ENCODE measurements around the gene SIRPA.

SIRPA gene

GRCh38 chr20:1922786-1923185 is 27.6 kb downstream of the SIRPA start:
- Histone ChIP-seq H3K27ac (ENCODE audit: low read depth, low read length) (no peak overlapping the region), H3K4me1 (ENCODE audit: insufficient read depth, low read length) (peaks cover 4% of the 10 kb centered on the region; the same call in 1 of the 2 replicates), H3K9ac (ENCODE audit: low read depth, low read length) (no peak overlapping the region), H3K9me3 (ENCODE audit: insufficient read depth, low read depth, low read length) (no peaks in the 10 kb centered on the region), H3K4me3 (ENCODE audit: low read length) (no peak overlapping the region), H3K27me3 (ENCODE audit: insufficient read depth, low read length) (no peaks in the 10 kb centered on the region), H3K36me3 (ENCODE audit: insufficient read depth, low read length) (no peaks in the 10 kb centered on the region)

- 94% methylated on average over 13 of the region's 13 CpGs for WGBS
- Histone ChIP-seq H3K9ac (ENCODE audit: low read depth, low read length) (no peak overlapping the region), H3K9me3 (ENCODE audit: insufficient read depth, low read depth, low read length) (no peaks in the 10 kb centered on the region), H3K27me3 (ENCODE audit: insufficient read depth, low read length) (no peaks in the 10 kb centered on the region), H3K4me1 (ENCODE audit: insufficient read depth, low read length) (peaks cover 4% of the 10 kb centered on the region; the same call in 1 of the 2 replicates), H3K36me3 (ENCODE audit: insufficient read depth, low read length) (no peaks in the 10 kb centered on the region), H3K27ac (ENCODE audit: low read depth, low read length) (no peak overlapping the region), H3K4me3 (ENCODE audit: low read length) (no peak overlapping the region)
Observed at GRCh38 chr20:1924910-1925861, 30.0 kb downstream of the SIRPA start.

GRCh38 chr20:1926237-1926636 is 31.0 kb downstream of the SIRPA start:
- H3K4me1 ChIP-seq (ENCODE audit: insufficient read depth, low read length) = peaks cover 4% of the 10 kb centered on the region; the same call in 1 of the 2 replicates
- H3K4me3 ChIP-seq (ENCODE audit: low read length) = no peak overlapping the region
- no peaks in the 10 kb centered on the region for H3K27me3 ChIP-seq (ENCODE audit: insufficient read depth, low read length)
- no peaks in the 10 kb centered on the region for H3K36me3 ChIP-seq (ENCODE audit: insufficient read depth, low read length)
- no peak overlapping the region for H3K27ac ChIP-seq (ENCODE audit: low read depth, low read length)
- H3K9ac ChIP-seq (ENCODE audit: low read depth, low read length) = no peak overlapping the region
- WGBS = 94% methylated on average over 5 of the region's 5 CpGs
- no peaks in the 10 kb centered on the region for H3K9me3 ChIP-seq (ENCODE audit: insufficient read depth, low read depth, low read length)

- no peak overlapping the region for H3K9ac ChIP-seq (ENCODE audit: low read depth, low read length)
- H3K36me3 ChIP-seq (ENCODE audit: insufficient read depth, low read length) = no peaks in the 10 kb centered on the region
- H3K4me1 ChIP-seq (ENCODE audit: insufficient read depth, low read length) = peaks cover 4% of the 10 kb centered on the region; the same call in 1 of the 2 replicates
- 87% methylated on average over 8 of the region's 8 CpGs for WGBS
- H3K9me3 ChIP-seq (ENCODE audit: insufficient read depth, low read depth, low read length) = no peaks in the 10 kb centered on the region
- no peak overlapping the region for H3K4me3 ChIP-seq (ENCODE audit: low read length)
- no peak overlapping the region for H3K27ac ChIP-seq (ENCODE audit: low read depth, low read length)
- H3K27me3 ChIP-seq (ENCODE audit: insufficient read depth, low read length) = no peaks in the 10 kb centered on the region
Observed at GRCh38 chr20:1927217-1927616, 32.0 kb downstream of the SIRPA start.

GRCh38 chr20:1928154-1928553 is 32.9 kb downstream of the SIRPA start:
- no peaks in the 10 kb centered on the region for H3K36me3 ChIP-seq (ENCODE audit: insufficient read depth, low read length)
- no peaks in the 10 kb centered on the region for H3K9me3 ChIP-seq (ENCODE audit: insufficient read depth, low read depth, low read length)
- no peak overlapping the region for H3K4me3 ChIP-seq (ENCODE audit: low read length)
- H3K27me3 ChIP-seq (ENCODE audit: insufficient read depth, low read length) = no peaks in the 10 kb centered on the region
- peaks cover 4% of the 10 kb centered on the region; the same call in 1 of the 2 replicates for H3K4me1 ChIP-seq (ENCODE audit: insufficient read depth, low read length)
- WGBS = 91% methylated on average over 10 of the region's 10 CpGs
- H3K27ac ChIP-seq (ENCODE audit: low read depth, low read length) = no peak overlapping the region
- no peak overlapping the region for H3K9ac ChIP-seq (ENCODE audit: low read depth, low read length)

- H3K27me3 ChIP-seq (ENCODE audit: insufficient read depth, low read length) = no peaks in the 10 kb centered on the region
- H3K9me3 ChIP-seq (ENCODE audit: insufficient read depth, low read depth, low read length) = no peaks in the 10 kb centered on the region
- no peak overlapping the region for H3K9ac ChIP-seq (ENCODE audit: low read depth, low read length)
- H3K4me1 ChIP-seq (ENCODE audit: insufficient read depth, low read length) = peaks cover 4% of the 10 kb centered on the region; the same call in 1 of the 2 replicates
- H3K36me3 ChIP-seq (ENCODE audit: insufficient read depth, low read length) = no peaks in the 10 kb centered on the region
- no peak overlapping the region for H3K4me3 ChIP-seq (ENCODE audit: low read length)
- H3K27ac ChIP-seq (ENCODE audit: low read depth, low read length) = no peak overlapping the region
- 94% methylated on average over 7 of the region's 7 CpGs for WGBS
Observed at GRCh38 chr20:1928782-1929181, 33.6 kb downstream of the SIRPA start.

- 67% methylated on average over 3 of the region's 3 CpGs for WGBS
- peaks cover 4% of the 10 kb centered on the region; the same call in 1 of the 2 replicates for H3K4me1 ChIP-seq (ENCODE audit: insufficient read depth, low read length)
- no peaks in the 10 kb centered on the region for H3K27me3 ChIP-seq (ENCODE audit: insufficient read depth, low read length)
Observed at GRCh38 chr20:1929460-1929859, 34.3 kb downstream of the SIRPA start.

GRCh38 chr20:1930165-1930564 is 35.0 kb downstream of the SIRPA start:
- Histone ChIP-seq H3K9me3 (ENCODE audit: insufficient read depth, low read depth, low read length) (no peaks in the 10 kb centered on the region), H3K27me3 (ENCODE audit: insufficient read depth, low read length) (no peaks in the 10 kb centered on the region), H3K27ac (ENCODE audit: low read depth, low read length) (no peak overlapping the region), H3K36me3 (ENCODE audit: insufficient read depth, low read length) (no peaks in the 10 kb centered on the region), H3K4me3 (ENCODE audit: low read length) (no peak overlapping the region), H3K9ac (ENCODE audit: low read depth, low read length) (no peak overlapping the region), H3K4me1 (ENCODE audit: insufficient read depth, low read length) (peaks cover 4% of the 10 kb centered on the region; the same call in 1 of the 2 replicates)
- WGBS = 94% methylated on average over 6 of the region's 6 CpGs

More at GRCh38 chr20:1929460-1929859, 34.3 kb downstream of the SIRPA start:
- H3K9ac ChIP-seq (ENCODE audit: low read depth, low read length) = no peak overlapping the region
- H3K4me3 ChIP-seq (ENCODE audit: low read length) = no peak overlapping the region
- no peak overlapping the region for H3K27ac ChIP-seq (ENCODE audit: low read depth, low read length)
- no peaks in the 10 kb centered on the region for H3K9me3 ChIP-seq (ENCODE audit: insufficient read depth, low read depth, low read length)
- H3K36me3 ChIP-seq (ENCODE audit: insufficient read depth, low read length) = no peaks in the 10 kb centered on the region

- Histone ChIP-seq H3K36me3 (ENCODE audit: insufficient read depth, low read length) (no peaks in the 10 kb centered on the region), H3K27ac (ENCODE audit: low read depth, low read length) (no peak overlapping the region), H3K27me3 (ENCODE audit: insufficient read depth, low read length) (no peaks in the 10 kb centered on the region), H3K4me1 (ENCODE audit: insufficient read depth, low read length) (peaks cover 4% of the 10 kb centered on the region; the same call in 1 of the 2 replicates), H3K9ac (ENCODE audit: low read depth, low read length) (no peak overlapping the region), H3K4me3 (ENCODE audit: low read length) (no peak overlapping the region), H3K9me3 (ENCODE audit: insufficient read depth, low read depth, low read length) (no peaks in the 10 kb centered on the region)
- 94% methylated on average over 5 of the region's 5 CpGs for WGBS
Observed at GRCh38 chr20:1931830-1932229, 36.6 kb downstream of the SIRPA start.

GRCh38 chr20:1932971-1933370 is 37.8 kb downstream of the SIRPA start:
- no peaks in the 10 kb centered on the region for H3K36me3 ChIP-seq (ENCODE audit: insufficient read depth, low read length)
- H3K4me3 ChIP-seq (ENCODE audit: low read length) = no peak overlapping the region
- H3K9ac ChIP-seq (ENCODE audit: low read depth, low read length) = no peak overlapping the region
- no peaks in the 10 kb centered on the region for H3K27me3 ChIP-seq (ENCODE audit: insufficient read depth, low read length)
- no peaks in the 10 kb centered on the region for H3K9me3 ChIP-seq (ENCODE audit: insufficient read depth, low read depth, low read length)
- no peak overlapping the region for H3K27ac ChIP-seq (ENCODE audit: low read depth, low read length)
- no peaks in the 10 kb centered on the region for H3K4me1 ChIP-seq (ENCODE audit: insufficient read depth, low read length)
- 100% methylated on average over 1 of the region's 2 CpGs for WGBS

GRCh38 chr20:1933465-1933870 is 38.3 kb downstream of the SIRPA start:
- H3K4me3 ChIP-seq (ENCODE audit: low read length) = no peak overlapping the region
- H3K9ac ChIP-seq (ENCODE audit: low read depth, low read length) = no peak overlapping the region
- no peaks in the 10 kb centered on the region for H3K4me1 ChIP-seq (ENCODE audit: insufficient read depth, low read length)
- WGBS = 90% methylated on average over 9 of the region's 9 CpGs
- no peaks in the 10 kb centered on the region for H3K36me3 ChIP-seq (ENCODE audit: insufficient read depth, low read length)
- no peak overlapping the region for H3K27ac ChIP-seq (ENCODE audit: low read depth, low read length)
- no peaks in the 10 kb centered on the region for H3K27me3 ChIP-seq (ENCODE audit: insufficient read depth, low read length)
- no peaks in the 10 kb centered on the region for H3K9me3 ChIP-seq (ENCODE audit: insufficient read depth, low read depth, low read length)

Data from HUES64 (cell line).